NCI-H526 (cell line): ENCODE results near the gene TPRG1.

ENCODE experiments used
- DNase-seq, 2 experiments: peaks; one replicate each; lab custom pipeline; 2025; lab: John Stamatoyannopoulos, UW

The TPRG1 gene

GRCh38 chr3:189355481-189356201 lies 183.9 kb downstream of the TPRG1 start:
- no peak for DNase-seq

- DNase-seq, result no peak
Observed at GRCh38 chr3:189360291-189360690, 188.5 kb downstream of the TPRG1 start.

GRCh38 chr3:189361103-189361835 lies 189.5 kb downstream of the TPRG1 start:
- DNase-seq, result no peak

- DNase-seq, result no peak
Observed at GRCh38 chr3:189363590-189364255, 192.0 kb downstream of the TPRG1 start.

GRCh38 chr3:189365609-189366564 lies 194.1 kb downstream of the TPRG1 start:
- no peak for DNase-seq

- peak; percentile 47 to 79 for DNase-seq
Observed at GRCh38 chr3:189368384-189368783, 196.6 kb downstream of the TPRG1 start.

- DNase-seq, result no peak
Observed at GRCh38 chr3:189369636-189370035, 197.9 kb downstream of the TPRG1 start.

GRCh38 chr3:189372243-189372642 lies 200.5 kb downstream of the TPRG1 start:
- DNase-seq, result no peak
